H1 (cell line): ENCODE measurements around the gene API5. TPM values are rescaled to one million over a fixed set of nuclear protein-coding genes. Genes with fewer than 3 reads are reported as not detected.
A peak's percentile ranks its signal among the peaks of the same experiment; 100 is the strongest.

Source experiments
- CTCF ChIA-PET: fragments of 300-600 bp; sonication (Branson Sonifier 250); formaldehyde crosslinking; loops from one replicate; lab custom pipeline; 2021; ENCODE audit not compliant: partially characterized antibody; lab: Charles Lee
- POLR2A ChIA-PET: fragments of 300-600 bp; sonication (Branson Sonifier 250); formaldehyde crosslinking; loops from one replicate; lab custom pipeline; 2021; ENCODE audit warnings: inconsistent platforms; ENCODE audit not compliant: partially characterized antibody; lab: Charles Lee
- DNase-seq, 2 experiments: peaks; one replicate each; pipeline versions ENCODE4 v3.0.0 to v3.0.0-alpha.2; 2010 to 2022; ENCODE audit warnings: low spot score in 2 of 2, low read depth in 1 of 2, mixed read lengths in 1 of 2
- FAIRE-seq: peaks from 2 replicates; lab custom pipeline; 2011; peaks lifted over from hg19 to GRCh38; lab: Jason Lieb, UNC
- H2AFZ ChIP-seq: 2 replicates; pipeline ENCODE4 v1.8.1; 2012; ENCODE audit warnings: low read length, inconsistent platforms
- H2AK5ac ChIP-seq: 2 replicates; pipeline ENCODE4 v1.6.1; 2013; ENCODE audit warnings: low read depth, low read length
- H2BK120ac ChIP-seq: replicated peaks from 2 replicates; pipeline ENCODE3; 2013; ENCODE audit warnings: low read depth, low read length, inconsistent platforms
- H2BK12ac ChIP-seq: 2 replicates; pipeline ENCODE4 v1.6.1; 2013; ENCODE audit warnings: low read depth, low read length
- H2BK15ac ChIP-seq: 2 replicates; pipeline ENCODE4 v1.6.1; 2013; ENCODE audit warnings: low read length
- H2BK20ac ChIP-seq: 2 replicates; pipeline ENCODE4 v1.6.1; 2013; ENCODE audit warnings: low read length
- H2BK5ac ChIP-seq: 2 replicates; pipeline ENCODE4 v1.6.1; 2013; ENCODE audit warnings: low read depth, low read length
- H3K14ac ChIP-seq: 2 replicates; pipeline ENCODE4 v1.6.1; 2013; ENCODE audit warnings: inconsistent platforms; ENCODE audit not compliant: insufficient read length
- H3K18ac ChIP-seq: 2 replicates; pipeline ENCODE4 v1.6.1; 2013; ENCODE audit warnings: low read length; ENCODE audit errors: extremely low read depth
- H3K23ac ChIP-seq: 2 replicates; pipeline ENCODE4 v1.6.1; 2013; ENCODE audit warnings: inconsistent platforms; ENCODE audit not compliant: insufficient read length
- H3K23me2 ChIP-seq: 2 replicates; pipeline ENCODE4 v1.6.1; 2013; ENCODE audit warnings: low read depth, low read length
- H3K27ac ChIP-seq: 2 replicates; pipeline ENCODE4 v1.6.1; 2011; ENCODE audit warnings: low read depth, low read length, inconsistent platforms
- H3K27me3 ChIP-seq, 4 experiments: replicated peaks in 1 of 4; 1 replicate in 1 of 4; 2 replicates in 3 of 4; pipeline versions ENCODE4 v1.6.1 to v1.8.1; 2011 to 2013; ENCODE audit warnings: low read length in 3 of 4, mild to moderate bottlenecking in 3 of 4, inconsistent platforms in 2 of 4, mixed read lengths in 2 of 4, moderate library complexity in 1 of 4; ENCODE audit not compliant: control insufficient read depth in 3 of 4, insufficient read depth in 3 of 4; ENCODE audit errors: extremely low read depth in 1 of 4
- H3K36me3 ChIP-seq, 4 experiments: 2 replicates each; pipeline versions ENCODE4 v1.6.1 to v1.8.1; 2011 to 2013; ENCODE audit warnings: mild to moderate bottlenecking in 4 of 4, low read length in 3 of 4, moderate library complexity in 2 of 4, control low read depth in 1 of 4, inconsistent platforms in 1 of 4; ENCODE audit not compliant: insufficient read depth in 4 of 4, control insufficient read depth in 2 of 4
- H3K4ac ChIP-seq: replicated peaks from 2 replicates; pipeline ENCODE3; 2013; ENCODE audit warnings: low read length, low read depth, mixed read lengths, inconsistent platforms; ENCODE audit not compliant: insufficient read length
- H3K4me1 ChIP-seq, 4 experiments: replicated peaks in 1 of 4; 1 replicate in 1 of 4; 2 replicates in 3 of 4; pipeline versions ENCODE4 v1.6.1 to v1.8.1; 2011 to 2013; ENCODE audit warnings: low read length in 3 of 4, inconsistent platforms in 2 of 4, mixed read lengths in 1 of 4; ENCODE audit not compliant: insufficient read depth in 4 of 4, control insufficient read depth in 3 of 4
- H3K4me2 ChIP-seq, 2 experiments: 2 replicates each; pipeline versions ENCODE4 v1.6.1 to v1.8.1; 2011 to 2013; ENCODE audit warnings: low read depth in 2 of 2, low read length in 2 of 2, control low read depth in 1 of 2, inconsistent platforms in 1 of 2, mild to moderate bottlenecking in 1 of 2; ENCODE audit not compliant: insufficient read depth in 1 of 2
- H3K4me3 ChIP-seq, 4 experiments: fragments of 200-600, 300-600 bp in 1 of 4; sonication (generic), shearing (Covaris generic), sonication (Bioruptor Twin) in 1 of 4; 2 replicates each; pipeline versions ENCODE4 v1.5.1 to v1.8.1; 2011 to 2016; ENCODE audit warnings: low read length in 4 of 4, low read depth in 3 of 4, control low read depth in 2 of 4, inconsistent platforms in 2 of 4, mild to moderate bottlenecking in 2 of 4, mixed read lengths in 1 of 4, moderate library complexity in 1 of 4; ENCODE audit not compliant: insufficient read depth in 2 of 4; ENCODE audit errors: extremely low read depth in 1 of 4
- H3K56ac ChIP-seq: replicated peaks from 2 replicates; pipeline ENCODE3; 2013; ENCODE audit warnings: low read depth, mild to moderate bottlenecking, mixed read lengths, low read length, inconsistent platforms; ENCODE audit not compliant: insufficient read length
- H3K79me1 ChIP-seq: 2 replicates; pipeline ENCODE4 v1.6.1; 2013; ENCODE audit warnings: low read depth, low read length, control low read depth
- H3K79me2 ChIP-seq, 2 experiments: 2 replicates each; pipeline versions ENCODE4 v1.6.1 to v1.8.1; 2012 to 2013; ENCODE audit warnings: low read length in 2 of 2, mild to moderate bottlenecking in 2 of 2, inconsistent platforms in 1 of 2; ENCODE audit not compliant: insufficient read depth in 2 of 2, control insufficient read depth in 1 of 2
- H3K9ac ChIP-seq, 4 experiments: replicated peaks in 1 of 4; 1 replicate in 1 of 4; 2 replicates in 3 of 4; pipeline versions ENCODE4 v1.6.1 to v1.8.1; 2011 to 2013; ENCODE audit warnings: low read depth in 3 of 4, low read length in 3 of 4, control low read depth in 2 of 4, mild to moderate bottlenecking in 2 of 4, moderate library complexity in 2 of 4, inconsistent platforms in 1 of 4; ENCODE audit errors: extremely low read depth in 1 of 4
- H3K9me3 ChIP-seq, 2 experiments: 2 replicates each; pipeline versions ENCODE4 v1.6.1 to v1.8.1; 2012 to 2013; ENCODE audit warnings: mild to moderate bottlenecking in 2 of 2, moderate library complexity in 2 of 2, control low read depth in 1 of 2, inconsistent platforms in 1 of 2, low read depth in 1 of 2, low read length in 1 of 2, mixed read lengths in 1 of 2; ENCODE audit not compliant: insufficient read depth in 2 of 2
- H4K20me1 ChIP-seq, 2 experiments: replicated peaks in 1 of 2; 2 replicates each; pipeline versions ENCODE3 to v1.8.1; 2011 to 2013; ENCODE audit warnings: inconsistent platforms in 2 of 2, low read length in 2 of 2, mild to moderate bottlenecking in 1 of 2; ENCODE audit not compliant: insufficient read depth in 2 of 2, control insufficient read depth in 1 of 2
- H4K5ac ChIP-seq: 2 replicates; pipeline ENCODE4 v1.6.1; 2013; ENCODE audit warnings: low read length, low read depth, mixed read lengths, inconsistent platforms; ENCODE audit not compliant: insufficient read length
- H4K8ac ChIP-seq: 2 replicates; pipeline ENCODE4 v1.8.0; 2013; ENCODE audit warnings: mild to moderate bottlenecking, moderate library complexity, low read length, inconsistent platforms; ENCODE audit not compliant: insufficient read depth; ENCODE audit errors: extremely low read depth
- H4K91ac ChIP-seq: replicated peaks from 2 replicates; pipeline ENCODE3; 2013; ENCODE audit warnings: low read length, mixed read lengths, inconsistent platforms; ENCODE audit not compliant: insufficient read length
- CHD2 ChIP-seq: IDR thresholded peaks from 2 replicates; pipeline ENCODE4 v1.6.1; 2012; ENCODE audit warnings: low read length, improper control_type of control experiment
- WGBS, 2 experiments: shearing (Covaris generic) in 1 of 2; methylation state at CpG; one replicate each; pipeline versions ENCODE4 v1.1.6 to v1.1.7; 2013 to 2015; ENCODE audit warnings: low lambda C conversion rate in 2 of 2, mixed read lengths in 2 of 2, inconsistent platforms in 1 of 2, low coverage in 1 of 2, missing lambda C conversion rate in 1 of 2; ENCODE audit not compliant: insufficient replicate concordance in 2 of 2, insufficient coverage in 1 of 2, insufficient read length in 1 of 2; ENCODE audit errors: extremely low coverage in 1 of 2, missing lambda C conversion rate in 1 of 2; 5-methylcytosine and 5-hydroxymethylcytosine counted together
- polyA plus RNA-seq, 7 experiments: library from polyadenylated mRNA; depleted of rRNA in 3 of 7; stranded (reverse) in 5 of 7; unstranded in 2 of 7; fragments of >200 nt in 5 of 7; fragments of 200-250 nt in 2 of 7; gene quantifications; 1 replicate in 5 of 7; 2 replicates in 1 of 7; 4 replicates in 1 of 7; pipeline versions ENCODE4 v1.2.1 to v1.2.3, GENCODE V29; 2011 to 2013; ENCODE audit warnings: missing spikeins in 2 of 7, mixed read lengths in 2 of 7
- total RNA-seq: library from RNA; stranded (reverse); fragmentation: NEBNext Ultra II Directional; extraction: Animal tissue kit (Norgen Biotek cat#: 25700); gene quantifications from 2 replicates; pipeline ENCODE4 v1.2.1, GENCODE V29; 2021
- TF ChIP-seq, protein P1 (sequence below): IDR thresholded peaks from 2 replicates; pipeline ENCODE4 v1.6.1; 2012; ENCODE audit warnings: low read length, inconsistent platforms

The API5 gene
- total and polyA plus RNA-seq, 2 of the 8 experiments (the other 6 are each of a cell fraction or from before 2014, with no cell fraction given) = 39.1 to 155 TPM

DNA sequence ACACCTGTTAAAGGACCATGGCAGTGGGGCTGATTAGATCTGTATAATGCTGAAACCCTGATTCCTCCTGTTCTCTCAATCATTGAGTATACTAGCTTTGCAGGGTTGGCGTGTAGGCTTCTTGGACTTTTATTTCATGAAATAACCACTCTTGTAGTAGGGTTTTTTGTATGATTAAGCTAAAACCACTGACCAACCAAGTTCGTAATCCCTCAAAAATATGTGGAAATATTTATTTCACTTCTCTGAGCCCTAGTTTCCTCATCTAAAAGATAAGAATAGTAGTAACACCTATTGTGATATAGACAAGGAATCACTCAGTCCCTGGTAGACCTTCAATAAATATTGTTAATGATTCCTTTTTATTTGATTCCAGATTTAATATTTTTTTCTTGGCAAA is 4.2 kb downstream of the API5 start:
- H3K27ac ChIP-seq = no peak overlapping the region
- no peak overlapping the region for H2BK20ac ChIP-seq
- H2BK15ac ChIP-seq = no peak overlapping the region
- H4K5ac ChIP-seq = no peak overlapping the region
- H3K18ac ChIP-seq = no peak overlapping the region
- H3K4me1 ChIP-seq = 0 out of 7 replicates have a peak, but pooled peaks cover 0 to 1% (median 0%) of the 10 kb centered on the region in 4 experiments
- peaks cover 4 to 18% (median 7%) of the 10 kb centered on the region in 4 experiments; a peak in 5 of 8 replicates for H3K36me3 ChIP-seq
- no peak overlapping the region for H3K23ac ChIP-seq
- no peak overlapping the region for H3K4me2 ChIP-seq
- no peak overlapping the region for H3K56ac ChIP-seq
- peaks cover 23 to 78% of the 10 kb centered on the region in 2 experiments for H3K79me2 ChIP-seq
- 90% methylated on average over 2 of the region's 2 CpGs; no CpG with 5 or more reads in 1 of the 2 experiments for WGBS, 2 experiments
- FAIRE-seq = no peak
- POLR2A ChIA-PET = no interaction called here
- H4K8ac ChIP-seq = no peak overlapping the region
- H2BK12ac ChIP-seq = no peak overlapping the region
- H3K9me3 ChIP-seq = no peaks in the 10 kb centered on the region
- H2BK120ac ChIP-seq = no peak overlapping the region
- peaks cover 2% of the 10 kb centered on the region; the same call in 1 of the 2 replicates for H3K23me2 ChIP-seq
- H3K79me1 ChIP-seq = no peaks in the 10 kb centered on the region
- CTCF ChIA-PET = interaction anchor here (0.7 kb wide), 1 partner anchor 33 kb away, joined by 3 read pairs; no protein-coding TSS in a partner anchor
- TF ChIP-seq, protein P1, sequence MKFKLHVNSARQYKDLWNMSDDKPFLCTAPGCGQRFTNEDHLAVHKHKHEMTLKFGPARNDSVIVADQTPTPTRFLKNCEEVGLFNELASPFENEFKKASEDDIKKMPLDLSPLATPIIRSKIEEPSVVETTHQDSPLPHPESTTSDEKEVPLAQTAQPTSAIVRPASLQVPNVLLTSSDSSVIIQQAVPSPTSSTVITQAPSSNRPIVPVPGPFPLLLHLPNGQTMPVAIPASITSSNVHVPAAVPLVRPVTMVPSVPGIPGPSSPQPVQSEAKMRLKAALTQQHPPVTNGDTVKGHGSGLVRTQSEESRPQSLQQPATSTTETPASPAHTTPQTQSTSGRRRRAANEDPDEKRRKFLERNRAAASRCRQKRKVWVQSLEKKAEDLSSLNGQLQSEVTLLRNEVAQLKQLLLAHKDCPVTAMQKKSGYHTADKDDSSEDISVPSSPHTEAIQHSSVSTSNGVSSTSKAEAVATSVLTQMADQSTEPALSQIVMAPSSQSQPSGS = no peak
- no peak for TF ChIP-seq CHD2
- no peak overlapping the region for H2BK5ac ChIP-seq
- H3K14ac ChIP-seq = no peak overlapping the region
- H3K9ac ChIP-seq = peak overlapping the region in 1 of 4 experiments; percentile 34; a peak in 1 of 7 replicates
- no peak overlapping the region for H3K4ac ChIP-seq
- no peak for DNase-seq
- H4K20me1 ChIP-seq = peaks cover 0 to 15% of the 10 kb centered on the region in 2 experiments
- H3K27me3 ChIP-seq = no peaks in the 10 kb centered on the region
- H3K4me3 ChIP-seq = no peak overlapping the region
- H2AFZ ChIP-seq = no peak overlapping the region
- no peak overlapping the region for H2AK5ac ChIP-seq
- H4K91ac ChIP-seq = no peak overlapping the region
